Psoas muscle (tissue), 8 donors: Measurements from ENCODE around the gene LZTS3. TPM values are rescaled to one million over a fixed set of nuclear protein-coding genes. Genes with fewer than 3 reads are reported as not detected.
A peak's percentile ranks its signal among the peaks of the same experiment; 100 is the strongest.
"Not testable (repeated sequence)": the region's sequence is repeated elsewhere in the genome, so short reads cannot be mapped to it uniquely, and the experiment has no call there.

Experiments used
- ATAC-seq, 4 donors: fragments of 200-7000 bp; cut with Tn5 transposase; one replicate each; pipeline ENCODE4 v1.9.1; 2020; ENCODE audit warnings: moderate library complexity in 3 of 4, mild to moderate bottlenecking in 2 of 4
- DNase-seq, 2 donors: peaks; one replicate each; pipeline ENCODE4 v3.0.0-alpha.2; 2020
- H3K27ac ChIP-seq: fragments of 200-600 bp; one replicate; pipeline ENCODE4 v1.8.0; 2022
- H3K27me3 ChIP-seq, 3 donors: fragments of 200-600 bp in 1 of 3; one replicate each; pipeline versions ENCODE4 v1.6.1 to v1.8.0; 2013 to 2022; ENCODE audit warnings: low read length in 2 of 3, mild to moderate bottlenecking in 2 of 3, moderate library complexity in 1 of 3; ENCODE audit not compliant: insufficient read depth in 3 of 3
- H3K36me3 ChIP-seq, 2 donors: fragments of 200-600 bp in 1 of 2; one replicate each; pipeline versions ENCODE4 v1.6.1 to v1.8.0; 2013 to 2022; ENCODE audit warnings: low read depth in 1 of 2, mild to moderate bottlenecking in 1 of 2, moderate library complexity in 1 of 2; ENCODE audit not compliant: insufficient read depth in 1 of 2
- H3K4me1 ChIP-seq: fragments of 200-600 bp; one replicate; pipeline ENCODE4 v1.8.0; 2022
- H3K4me3 ChIP-seq: fragments of 200-600 bp; one replicate; pipeline ENCODE4 v1.8.0; 2022; ENCODE audit warnings: mild to moderate bottlenecking
- H3K9me3 ChIP-seq: fragments of 200-600 bp; one replicate; pipeline ENCODE4 v1.8.0; 2022
- WGBS, 3 donors: extraction: QIAGEN DNeasy Blood & Tissue Kit; methylation state at CpG; one replicate each; pipeline versions ENCODE4 v1.1.6 to v1.1.7; 2013; 5-methylcytosine and 5-hydroxymethylcytosine counted together
- intact Hi-C, 2 donors: fragments of 100-400 bp; cut with DNase I; formaldehyde crosslinking; loops; one replicate each; pipeline versions ENCODE4 v1.11.0 to v1.14.2; 2022
- long read RNA-seq, 2 donors: library from polyadenylated mRNA; unstranded; transcript quantifications; one replicate each; pipeline ENCODE4 v2.0.0, GENCODE V29; 2021
- polyA plus RNA-seq, 3 donors: library from polyadenylated mRNA; stranded (reverse); fragments of 200-250 nt; gene quantifications; one replicate each; pipeline ENCODE4 v1.2.3, GENCODE V29; 2013
- total RNA-seq, 4 donors: library from RNA; stranded (reverse); fragmentation: NEBNext Ultra II Directional in 2 of 4; extraction: Animal tissue kit (Norgen Biotek cat#: 25700) in 2 of 4; gene quantifications; one replicate each; pipeline versions ENCODE4 v1.2.1 to v1.2.4, GENCODE V29; 2021 to 2023
- TF ChIP-seq, protein P1 (sequence below): fragments of 200-600 bp; IDR thresholded peaks from one replicate; pipeline ENCODE4 v1.8.0; 2022; ENCODE audit warnings: antibody characterized with exemption
- donor health status: healthy with polysubstance abuse.
- donor health status: DM: no; HTN: no; CAD: no; lungs with moderate emphysema.
- donor health status: Bipolar disorder and iron deficiency.
- donor health status: healthy.
- donor health status: DM: yes; HTN: yes; CAD: no.
- donor health status: DM: no; HTN: no; CAD: no.
- donor health status: DM: no; HTN: no; CAD: no.
- donor health status: DM: yes; HTN: yes; CAD: no.

LZTS3 gene
- total RNA-seq (10 to 100 TPM in 1 of 4 donors, 1 to 10 TPM in 3; 5.8 to 10.5 (median 7.5) TPM), polyA plus RNA-seq (10 to 100 TPM in 1 of 3 donors, 1 to 10 TPM in 2; 4.1 to 13.7 (median 8.0) TPM)
- long read RNA-seq, donor 1, full-length matches to known transcripts, result 1 of 8 reads
- long read RNA-seq, donor 1, partial matches to known transcripts, result 4 of 8 reads
- long read RNA-seq, donor 1, other reads (novel, unspliced or antisense), result 3 of 8 reads
- long read RNA-seq, donor 2, full-length matches to known transcripts, result 3 of 16 reads
- long read RNA-seq, donor 2, partial matches to known transcripts, result 2 of 16 reads
- long read RNA-seq, donor 2, other reads (novel, unspliced or antisense), result 11 of 16 reads

GRCh38 chr20:3172933-3173609 lies at the start of gene LZTS3:
TSS of gene LZTS3 (minus strand) at chr20:3173549. CDS start at chr20:3167163, 6,386 bp downstream.
- H3K4me1 ChIP-seq, result peaks cover 17% of the 10 kb centered on the region
- intact Hi-C loops, result no loop called here
- no peaks in the 10 kb centered on the region for H3K9me3 ChIP-seq
- peak within 1 kb of the TSS; percentile 81 for H3K4me3 ChIP-seq
- H3K27ac ChIP-seq, result peak within 1 kb of the TSS; percentile 79
- ATAC-seq, result peak; percentile 23 to 42 (median 32)
- H3K36me3 ChIP-seq, result no peaks in the 10 kb centered on the region
- TF ChIP-seq, protein P1, sequence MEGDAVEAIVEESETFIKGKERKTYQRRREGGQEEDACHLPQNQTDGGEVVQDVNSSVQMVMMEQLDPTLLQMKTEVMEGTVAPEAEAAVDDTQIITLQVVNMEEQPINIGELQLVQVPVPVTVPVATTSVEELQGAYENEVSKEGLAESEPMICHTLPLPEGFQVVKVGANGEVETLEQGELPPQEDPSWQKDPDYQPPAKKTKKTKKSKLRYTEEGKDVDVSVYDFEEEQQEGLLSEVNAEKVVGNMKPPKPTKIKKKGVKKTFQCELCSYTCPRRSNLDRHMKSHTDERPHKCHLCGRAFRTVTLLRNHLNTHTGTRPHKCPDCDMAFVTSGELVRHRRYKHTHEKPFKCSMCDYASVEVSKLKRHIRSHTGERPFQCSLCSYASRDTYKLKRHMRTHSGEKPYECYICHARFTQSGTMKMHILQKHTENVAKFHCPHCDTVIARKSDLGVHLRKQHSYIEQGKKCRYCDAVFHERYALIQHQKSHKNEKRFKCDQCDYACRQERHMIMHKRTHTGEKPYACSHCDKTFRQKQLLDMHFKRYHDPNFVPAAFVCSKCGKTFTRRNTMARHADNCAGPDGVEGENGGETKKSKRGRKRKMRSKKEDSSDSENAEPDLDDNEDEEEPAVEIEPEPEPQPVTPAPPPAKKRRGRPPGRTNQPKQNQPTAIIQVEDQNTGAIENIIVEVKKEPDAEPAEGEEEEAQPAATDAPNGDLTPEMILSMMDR, result no peak
- H3K27me3 ChIP-seq, result no peaks in the 10 kb centered on the region
- peak; percentile 71 to 86 for DNase-seq
- WGBS, 3 donors, result 0 to 1% (median 0%) methylated on average over 43 to 62 of the region's 62 CpGs

DNA sequence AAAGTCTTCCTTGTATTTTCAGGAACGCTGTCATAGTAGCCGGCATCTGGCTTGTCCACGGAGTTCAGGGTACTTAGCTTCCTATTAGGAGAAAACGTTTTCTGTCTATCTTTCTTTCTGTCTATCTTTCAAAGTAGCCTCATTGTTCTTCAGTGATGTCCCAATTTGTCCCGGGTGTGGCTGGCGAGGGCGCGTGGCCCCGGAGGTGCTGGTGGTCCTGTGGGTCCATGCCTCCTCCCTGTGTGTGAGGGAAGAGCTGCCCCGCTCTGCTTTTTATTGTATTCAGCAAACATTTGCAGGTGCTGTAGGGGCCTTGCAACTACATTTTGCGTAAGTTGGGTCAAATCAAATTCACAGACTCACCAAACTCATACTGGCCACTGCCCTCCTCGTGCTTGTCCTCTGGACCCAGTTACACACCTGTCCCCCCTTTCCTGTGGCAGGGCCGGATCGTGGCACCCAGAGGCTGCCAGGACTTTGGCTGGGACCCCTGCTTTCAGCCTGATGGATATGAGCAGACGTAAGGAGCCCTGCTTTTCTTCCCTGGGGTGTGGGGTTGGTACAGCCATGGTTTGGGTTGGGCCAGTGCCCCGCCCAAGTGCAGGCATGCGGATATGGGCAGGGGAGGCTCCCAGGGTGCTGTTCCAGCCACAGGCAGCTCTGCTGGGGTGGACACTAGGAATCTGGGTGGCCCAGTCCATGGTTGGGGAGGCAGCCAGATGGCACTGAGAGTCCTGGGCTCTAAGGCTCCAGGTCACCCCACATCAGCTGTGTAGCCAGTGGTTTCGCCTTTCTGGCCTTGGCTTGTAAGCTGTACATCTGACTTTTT lies 48.3 kb upstream of the LZTS3 start:
- peak in 1 of 2 donors; percentile 79 for DNase-seq
- H3K27me3 ChIP-seq, result no peaks in the 10 kb centered on the region
- H3K9me3 ChIP-seq, result no peaks in the 10 kb centered on the region
- TF ChIP-seq, protein P1, result no peak
- peaks cover 0 to 39% of the 10 kb centered on the region in 2 donors for H3K36me3 ChIP-seq
- WGBS, 3 donors, result 68 to 75% (median 68%) methylated on average over 18 of the region's 18 CpGs
- no peak overlapping the region for H3K4me3 ChIP-seq
- ATAC-seq, result peak; percentile 57 to 78 (median 66)
- peak overlapping the region; percentile 74 for H3K27ac ChIP-seq
- peaks cover 31% of the 10 kb centered on the region for H3K4me1 ChIP-seq
- intact Hi-C loops, result loop anchor here in 1 of 2 donors (5.0 kb wide), 1 partner anchor 91 kb away; no protein-coding TSS in a partner anchor

GRCh38 chr20:3218307-3218988 lies 45.1 kb upstream of the LZTS3 start:
- Histone ChIP-seq H3K27me3 (no peaks in the 10 kb centered on the region), H3K27ac (no peak overlapping the region), H3K36me3 (peaks cover 3 to 71% of the 10 kb centered on the region in 2 donors), H3K4me3 (no peak overlapping the region), H3K4me1 (peaks cover 24% of the 10 kb centered on the region), H3K9me3 (no peaks in the 10 kb centered on the region)
- DNase-seq (peak; percentile 72 to 80), ATAC-seq (peak; percentile 56 to 79 (median 68))
- WGBS, 3 donors, result 21 to 26% (median 23%) methylated on average over 30 of the region's 30 CpGs
- intact Hi-C loops, result loop anchor here in 1 of 2 donors (2.0 kb wide), 1 partner anchor 94 kb away; no protein-coding TSS in a partner anchor
- TF ChIP-seq, protein P1, result peak; percentile 94

DNA sequence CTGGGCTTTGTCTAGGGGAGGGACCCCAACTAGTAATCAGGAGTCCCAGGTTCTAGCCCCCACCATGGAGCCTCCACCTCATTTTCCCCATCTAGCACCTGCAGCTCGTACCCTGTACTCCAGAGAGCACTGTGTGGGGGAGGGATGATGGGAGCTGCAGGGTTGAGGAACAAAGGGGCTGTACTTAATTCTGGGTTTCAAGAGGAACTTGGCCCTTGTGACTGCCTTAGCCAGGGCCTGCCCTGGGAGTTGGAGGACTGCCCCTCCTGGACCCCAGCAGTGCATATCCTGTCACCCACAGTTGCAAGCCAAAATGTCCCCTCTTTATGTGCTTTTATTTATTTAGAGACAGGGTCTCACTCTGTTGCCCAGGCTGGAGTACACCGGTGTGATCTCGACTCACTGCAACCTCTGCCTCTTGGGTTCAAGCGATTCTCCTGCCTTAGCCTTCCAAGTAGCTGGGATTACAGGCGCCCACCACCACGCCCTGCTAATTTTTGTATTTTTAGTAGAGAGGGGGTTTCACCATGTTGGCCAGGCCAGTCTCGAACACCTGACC lies 42.1 kb upstream of the LZTS3 start:
- H3K27me3 ChIP-seq, H3K27ac ChIP-seq, H3K9me3 ChIP-seq, intact Hi-C loops, H3K4me3 ChIP-seq, DNase-seq, ATAC-seq: not testable (repeated sequence)
- WGBS, 3 donors, result 88 to 97% (median 92%) methylated on average over 7 of the region's 7 CpGs
- peaks cover 3 to 59% of the 10 kb centered on the region in 2 donors for H3K36me3 ChIP-seq
- H3K4me1 ChIP-seq, result peaks cover 10% of the 10 kb centered on the region
